Osteoblast (primary cell): ENCODE results near the gene MYH10. TPM values are rescaled to one million over a fixed set of nuclear protein-coding genes. Genes with fewer than 3 reads are reported as not detected.

Source experiments
- DNase-seq: peaks from one replicate; pipeline ENCODE4 v3.0.0; 2011; ENCODE audit warnings: low spot score, mixed read lengths; ENCODE audit not compliant: insufficient read length; ENCODE audit errors: missing footprints
- H2AFZ ChIP-seq: 2 replicates; pipeline ENCODE4 v1.6.0; 2011; ENCODE audit warnings: mild to moderate bottlenecking, low read length
- H3K27ac ChIP-seq: 2 replicates; pipeline ENCODE4 v1.5.1; 2011; ENCODE audit warnings: mild to moderate bottlenecking, low read depth, low read length, moderate library complexity
- H3K27me3 ChIP-seq: 2 replicates; pipeline ENCODE4 v1.6.0; 2012; ENCODE audit warnings: mild to moderate bottlenecking, control low read depth, inconsistent platforms, low read length, moderate library complexity; ENCODE audit not compliant: insufficient read depth
- H3K36me3 ChIP-seq: 2 replicates; pipeline ENCODE4 v1.5.1; 2011; ENCODE audit warnings: mild to moderate bottlenecking, low read length, control low read depth, moderate library complexity; ENCODE audit not compliant: insufficient read depth
- H3K4me1 ChIP-seq: 2 replicates; pipeline ENCODE4 v1.5.1; 2011; ENCODE audit warnings: mild to moderate bottlenecking, low read length, control low read depth, moderate library complexity; ENCODE audit not compliant: insufficient read depth
- H3K4me2 ChIP-seq: 2 replicates; pipeline ENCODE4 v1.6.0; 2011; ENCODE audit warnings: mild to moderate bottlenecking, low read length; ENCODE audit not compliant: insufficient read depth
- H3K4me3 ChIP-seq: fragments of 200-600 bp; sonication (generic); 3 replicates; pipeline ENCODE4 v1.5.1; 2012; ENCODE audit warnings: mild to moderate bottlenecking, low read length, inconsistent platforms; ENCODE audit not compliant: insufficient read depth
- H3K79me2 ChIP-seq: 2 replicates; pipeline ENCODE4 v1.6.0; 2012; ENCODE audit warnings: mild to moderate bottlenecking, low read length, control low read depth, inconsistent platforms; ENCODE audit not compliant: insufficient read depth
- H3K9me3 ChIP-seq: 2 replicates; pipeline ENCODE4 v1.5.1; 2011; ENCODE audit warnings: low read depth, low read length, control low read depth
- H4K20me1 ChIP-seq: 2 replicates; pipeline ENCODE4 v1.6.0; 2012; ENCODE audit warnings: mild to moderate bottlenecking, low read length, control low read depth; ENCODE audit not compliant: insufficient read depth
- total RNA-seq: library from RNA; depleted of rRNA; stranded (reverse); fragments of >200 nt; gene quantifications from 2 replicates; pipeline ENCODE4 v1.2.3, GENCODE V29; 2012
- TF ChIP-seq, protein P1 (sequence below): IDR thresholded peaks from 2 replicates; pipeline ENCODE4 v1.5.1; 2011; ENCODE audit warnings: mild to moderate bottlenecking, low read depth, low read length, moderate library complexity; ENCODE audit errors: extremely low read depth

The MYH10 gene
- total RNA-seq, 1 donor: 40.9 TPM

DNA sequence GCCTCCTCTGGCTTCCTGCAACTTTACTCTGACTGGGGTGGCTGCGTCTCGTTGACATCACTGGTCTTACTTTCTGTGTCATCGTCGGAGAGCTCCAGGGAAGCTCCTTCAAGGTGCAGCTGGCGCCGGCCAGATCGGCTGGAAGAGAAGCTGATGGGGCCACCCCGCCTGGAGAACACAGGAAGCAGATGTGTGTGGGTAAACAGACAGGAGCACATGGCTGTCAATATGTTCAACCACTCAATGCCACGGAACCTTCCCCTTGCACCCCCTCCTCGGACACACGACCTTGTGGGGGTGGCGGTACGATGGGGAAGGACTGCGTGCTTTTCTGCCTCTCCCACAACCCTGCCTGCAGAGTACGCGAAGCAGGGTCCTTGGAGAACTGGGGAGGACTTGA, 154.7 kb downstream of the MYH10 start:
- H3K9me3 ChIP-seq: no peaks in the 10 kb centered on the region
- no peak overlapping the region for H3K4me2 ChIP-seq
- DNase-seq: no peak
- no peak overlapping the region for H3K27ac ChIP-seq
- peaks cover 15% of the 10 kb centered on the region for H3K4me1 ChIP-seq
- H4K20me1 ChIP-seq: peaks cover 17% of the 10 kb centered on the region
- peaks cover 83% of the 10 kb centered on the region for H3K36me3 ChIP-seq
- no peak overlapping the region for H2AFZ ChIP-seq
- peaks cover 9% of the 10 kb centered on the region for H3K79me2 ChIP-seq
- no peak overlapping the region for H3K4me3 ChIP-seq
- H3K27me3 ChIP-seq: no peaks in the 10 kb centered on the region
- TF ChIP-seq, protein P1, sequence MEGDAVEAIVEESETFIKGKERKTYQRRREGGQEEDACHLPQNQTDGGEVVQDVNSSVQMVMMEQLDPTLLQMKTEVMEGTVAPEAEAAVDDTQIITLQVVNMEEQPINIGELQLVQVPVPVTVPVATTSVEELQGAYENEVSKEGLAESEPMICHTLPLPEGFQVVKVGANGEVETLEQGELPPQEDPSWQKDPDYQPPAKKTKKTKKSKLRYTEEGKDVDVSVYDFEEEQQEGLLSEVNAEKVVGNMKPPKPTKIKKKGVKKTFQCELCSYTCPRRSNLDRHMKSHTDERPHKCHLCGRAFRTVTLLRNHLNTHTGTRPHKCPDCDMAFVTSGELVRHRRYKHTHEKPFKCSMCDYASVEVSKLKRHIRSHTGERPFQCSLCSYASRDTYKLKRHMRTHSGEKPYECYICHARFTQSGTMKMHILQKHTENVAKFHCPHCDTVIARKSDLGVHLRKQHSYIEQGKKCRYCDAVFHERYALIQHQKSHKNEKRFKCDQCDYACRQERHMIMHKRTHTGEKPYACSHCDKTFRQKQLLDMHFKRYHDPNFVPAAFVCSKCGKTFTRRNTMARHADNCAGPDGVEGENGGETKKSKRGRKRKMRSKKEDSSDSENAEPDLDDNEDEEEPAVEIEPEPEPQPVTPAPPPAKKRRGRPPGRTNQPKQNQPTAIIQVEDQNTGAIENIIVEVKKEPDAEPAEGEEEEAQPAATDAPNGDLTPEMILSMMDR: no peak

DNA sequence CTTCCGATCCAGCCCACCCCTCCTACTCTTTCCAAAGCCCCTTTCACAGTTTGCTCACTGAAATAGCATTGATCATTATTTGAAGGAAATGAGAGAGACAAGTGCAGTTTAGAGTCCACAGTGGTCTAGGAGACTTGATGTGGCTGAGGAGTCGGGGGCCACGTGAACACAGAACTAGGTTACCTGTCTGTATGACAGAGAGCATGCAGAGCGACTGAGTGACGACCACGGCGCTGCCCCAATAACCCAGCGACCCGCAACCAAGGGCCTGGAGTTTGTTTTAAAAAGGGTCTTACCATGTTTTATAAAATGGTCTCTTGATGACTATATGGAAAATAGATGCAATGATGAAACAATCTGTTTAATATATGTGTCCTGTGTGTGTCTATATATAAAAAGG, 155.3 kb downstream of the MYH10 start:
- H3K36me3 ChIP-seq: peaks cover 81% of the 10 kb centered on the region
- no peaks in the 10 kb centered on the region for H3K27me3 ChIP-seq
- DNase-seq: no peak
- H3K4me1 ChIP-seq: peaks cover 15% of the 10 kb centered on the region
- no peak overlapping the region for H2AFZ ChIP-seq
- no peak overlapping the region for H3K27ac ChIP-seq
- H3K79me2 ChIP-seq: peaks cover 14% of the 10 kb centered on the region
- no peak overlapping the region for H3K4me3 ChIP-seq
- peaks cover 18% of the 10 kb centered on the region for H4K20me1 ChIP-seq
- no peak overlapping the region for H3K4me2 ChIP-seq
- TF ChIP-seq, protein P1: no peak
- no peaks in the 10 kb centered on the region for H3K9me3 ChIP-seq

DNA sequence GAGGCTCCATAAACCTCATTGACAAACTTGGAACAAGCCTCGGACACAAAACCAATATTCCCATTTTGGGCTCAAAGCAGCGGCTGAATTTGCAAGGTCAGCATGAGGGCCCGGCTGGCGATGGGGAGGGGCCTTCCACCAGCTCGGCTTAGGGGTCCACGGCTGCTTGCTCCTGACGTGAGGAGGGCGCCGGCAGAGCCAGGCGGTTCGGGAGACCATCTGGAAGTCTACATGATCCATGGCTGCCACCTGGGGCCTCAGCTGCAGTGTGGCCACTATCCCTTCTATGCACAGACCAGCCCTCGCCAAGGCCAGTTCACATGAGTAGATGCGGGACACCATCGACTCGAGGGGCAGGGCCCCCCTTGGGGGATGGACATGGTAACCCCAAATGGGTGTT, 155.7 kb downstream of the MYH10 start:
- no peak overlapping the region for H3K27ac ChIP-seq
- no peak for DNase-seq
- H3K9me3 ChIP-seq: no peaks in the 10 kb centered on the region
- H3K27me3 ChIP-seq: no peaks in the 10 kb centered on the region
- peaks cover 14% of the 10 kb centered on the region for H4K20me1 ChIP-seq
- no peak overlapping the region for H3K4me3 ChIP-seq
- TF ChIP-seq, protein P1: no peak
- peaks cover 14% of the 10 kb centered on the region for H3K79me2 ChIP-seq
- no peak overlapping the region for H3K4me2 ChIP-seq
- no peak overlapping the region for H2AFZ ChIP-seq
- peaks cover 77% of the 10 kb centered on the region for H3K36me3 ChIP-seq
- H3K4me1 ChIP-seq: peaks cover 11% of the 10 kb centered on the region

DNA sequence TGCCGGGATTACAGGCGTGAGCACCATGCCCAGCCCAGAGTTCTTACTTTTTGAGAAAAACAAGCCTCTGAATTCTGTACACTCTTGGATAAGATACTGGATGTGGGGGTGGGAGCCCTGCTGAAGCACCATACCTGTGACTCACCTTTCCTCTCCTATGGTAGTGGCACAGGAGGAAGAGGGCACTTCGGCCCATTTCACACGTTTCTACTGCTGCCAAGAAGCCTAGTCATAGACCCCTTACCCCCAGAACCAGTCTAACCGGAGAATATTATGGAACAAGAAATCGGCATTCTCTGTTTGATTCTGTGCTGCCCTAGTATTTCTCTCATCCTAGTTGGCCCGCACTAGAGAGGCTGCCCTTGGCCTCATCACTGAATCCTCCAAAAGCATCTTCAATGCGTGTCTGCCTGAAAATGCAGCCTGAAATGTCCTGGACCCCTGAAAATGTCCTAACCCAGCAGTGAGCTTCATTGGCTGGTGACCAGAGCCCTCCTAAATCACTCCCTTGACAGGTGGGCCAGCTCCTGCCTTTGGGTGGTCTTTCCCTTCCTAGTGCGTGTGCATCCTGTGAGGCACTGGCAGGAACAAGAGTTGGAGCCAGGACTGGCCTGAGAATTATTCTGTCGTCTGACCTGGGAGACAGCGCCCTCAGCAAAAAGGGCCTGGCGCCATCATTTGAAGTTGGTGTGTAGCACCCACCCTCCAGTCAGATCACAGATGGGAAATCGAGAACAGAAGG, 156.9 kb downstream of the MYH10 start:
- peaks cover 15% of the 10 kb centered on the region for H4K20me1 ChIP-seq
- TF ChIP-seq, protein P1: no peak
- no peak overlapping the region for H3K27ac ChIP-seq
- no peaks in the 10 kb centered on the region for H3K9me3 ChIP-seq
- DNase-seq: no peak
- H3K4me1 ChIP-seq: no peaks in the 10 kb centered on the region
- no peak overlapping the region for H2AFZ ChIP-seq
- no peaks in the 10 kb centered on the region for H3K27me3 ChIP-seq
- no peak overlapping the region for H3K4me3 ChIP-seq
- H3K36me3 ChIP-seq: peaks cover 83% of the 10 kb centered on the region
- H3K4me2 ChIP-seq: no peak overlapping the region
- peaks cover 20% of the 10 kb centered on the region for H3K79me2 ChIP-seq
